Hindlimb muscle (tissue), 1 donor: ENCODE data around the gene MLST8. TPM values are rescaled to one million over a fixed set of nuclear protein-coding genes. Genes with fewer than 3 reads are reported as not detected.
"Not testable (repeated sequence)": the region's sequence is repeated elsewhere in the genome, so short reads cannot be mapped to it uniquely, and the experiment has no call there.

Experiments used
- DNase-seq: peaks from one replicate; pipeline ENCODE4 v3.0.0-alpha.2; 2013
- polyA plus RNA-seq: library from polyadenylated mRNA; unstranded; fragments of 120-200 nt; gene quantifications from one replicate; pipeline ENCODE4 v1.2.1, GENCODE V29; 2013; ENCODE audit not compliant: insufficient read length

Gene MLST8
- polyA plus RNA-seq, 1 donor, result 41.0 TPM

DNA sequence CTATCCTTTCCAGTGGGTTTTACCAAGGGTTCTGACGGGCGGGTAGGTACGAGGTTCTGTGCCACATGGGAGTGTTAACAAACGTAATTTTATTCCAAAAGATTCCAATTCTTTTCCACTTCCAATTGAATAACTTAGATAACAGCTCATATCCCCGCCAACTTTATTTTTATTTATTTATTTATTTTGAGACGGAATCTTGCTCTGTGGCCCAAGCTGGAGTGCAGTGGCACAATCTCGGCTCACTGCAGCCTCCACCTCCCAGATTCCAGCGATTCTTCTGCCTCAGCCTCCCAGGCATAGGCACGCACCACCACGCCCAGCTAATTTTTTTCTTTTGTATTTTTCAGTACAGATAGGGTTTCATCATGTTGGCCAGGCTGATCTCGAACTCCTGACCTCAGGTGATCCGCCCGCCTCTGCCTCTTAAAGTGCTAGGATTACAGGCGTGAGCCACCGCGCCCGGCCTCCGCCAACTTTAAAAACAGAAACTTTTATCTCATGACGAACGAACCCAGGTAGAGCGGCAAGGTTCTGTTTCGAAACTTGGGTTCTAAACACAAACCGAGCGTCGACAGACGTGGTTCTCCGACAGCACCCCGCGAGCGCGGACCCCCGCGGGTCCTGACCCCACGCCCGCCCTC lies 45.5 kb downstream of the MLST8 start:
- DNase-seq, result no peak

DNA sequence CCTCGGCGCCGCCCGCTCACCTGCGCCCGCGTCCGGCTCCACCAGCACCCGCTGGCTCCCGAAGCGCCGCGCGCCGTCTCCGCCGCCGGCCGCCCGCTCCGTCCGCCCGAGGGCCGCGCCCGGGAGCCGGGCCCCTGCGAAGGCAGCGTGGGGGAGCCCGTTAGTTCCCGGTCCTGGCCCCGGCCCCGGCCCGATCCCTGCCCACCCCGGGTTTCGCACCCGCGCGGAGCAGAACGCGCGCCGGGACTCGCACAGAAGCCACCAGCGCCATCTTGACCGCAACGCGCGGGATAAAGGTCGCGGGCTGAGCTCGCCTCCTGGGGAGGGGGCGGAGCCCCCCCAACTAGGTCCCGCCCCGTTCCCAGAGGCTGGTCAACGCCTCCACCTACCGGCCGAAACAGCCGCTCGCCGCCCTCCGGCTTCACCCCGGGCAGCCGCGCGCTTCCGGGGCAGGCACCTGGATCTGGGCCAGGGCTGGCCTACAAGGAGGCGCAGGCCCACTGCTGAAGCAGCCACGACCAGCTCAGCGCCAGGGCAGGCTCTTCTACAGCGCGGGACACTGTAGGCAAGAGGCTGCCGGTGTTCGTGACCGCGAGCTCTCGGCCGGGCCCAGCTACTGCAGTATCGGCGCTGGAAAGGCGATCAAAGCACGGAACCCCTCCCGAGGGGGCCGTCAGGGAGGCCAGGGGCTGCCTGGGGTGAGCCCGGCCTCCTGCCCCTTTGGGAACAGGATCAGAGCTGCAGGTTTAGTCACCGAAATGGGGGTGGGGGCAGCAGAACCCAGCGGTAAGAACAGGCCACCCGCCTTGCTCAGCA lies 46.2 kb downstream of the MLST8 start, which contains the start of gene ECI1:
Gene ECI1 (minus strand): TSS at position 292 of the 816 bp plus-strand sequence. CDS start 21 bp downstream, at position 271.
- DNase-seq, result peak; percentile 93

DNA sequence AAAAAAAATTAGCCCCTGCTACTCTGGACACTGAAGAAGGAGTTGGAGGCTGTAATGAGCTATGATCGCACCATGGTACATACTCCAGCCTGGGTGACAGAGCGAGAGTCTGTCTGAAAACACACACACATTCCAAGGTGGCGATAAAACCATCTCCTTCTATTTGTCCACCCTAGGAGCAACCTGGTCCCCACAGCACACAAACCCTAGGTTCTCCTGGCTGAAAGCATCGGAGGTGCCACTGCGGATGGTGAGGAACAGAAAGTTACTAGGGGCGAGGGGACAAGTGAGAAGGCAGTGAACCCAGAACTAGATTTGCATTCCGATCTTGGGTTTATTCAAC lies 47.5 kb downstream of the MLST8 start:
- DNase-seq, result no peak

DNA sequence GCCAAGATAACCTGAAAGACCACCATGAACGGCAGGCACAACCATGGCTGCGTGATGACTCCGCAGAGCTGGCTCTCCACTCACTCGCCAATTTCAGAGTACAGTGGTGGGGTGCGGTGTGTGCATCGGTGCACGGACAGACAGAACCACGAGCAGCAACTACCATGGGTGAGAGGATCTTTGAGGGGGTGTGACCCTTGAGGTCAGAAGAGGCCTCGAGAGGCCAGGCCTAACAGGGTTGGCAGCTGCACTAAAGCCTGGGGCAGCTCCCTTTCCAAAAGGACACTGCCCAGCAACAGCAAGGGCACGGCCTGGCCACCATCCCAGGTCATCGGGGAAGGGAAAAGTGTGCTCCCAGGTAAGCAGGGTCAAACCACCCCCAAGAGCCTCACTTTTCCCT lies 48.0 kb downstream of the MLST8 start:
- DNase-seq, result no peak

DNA sequence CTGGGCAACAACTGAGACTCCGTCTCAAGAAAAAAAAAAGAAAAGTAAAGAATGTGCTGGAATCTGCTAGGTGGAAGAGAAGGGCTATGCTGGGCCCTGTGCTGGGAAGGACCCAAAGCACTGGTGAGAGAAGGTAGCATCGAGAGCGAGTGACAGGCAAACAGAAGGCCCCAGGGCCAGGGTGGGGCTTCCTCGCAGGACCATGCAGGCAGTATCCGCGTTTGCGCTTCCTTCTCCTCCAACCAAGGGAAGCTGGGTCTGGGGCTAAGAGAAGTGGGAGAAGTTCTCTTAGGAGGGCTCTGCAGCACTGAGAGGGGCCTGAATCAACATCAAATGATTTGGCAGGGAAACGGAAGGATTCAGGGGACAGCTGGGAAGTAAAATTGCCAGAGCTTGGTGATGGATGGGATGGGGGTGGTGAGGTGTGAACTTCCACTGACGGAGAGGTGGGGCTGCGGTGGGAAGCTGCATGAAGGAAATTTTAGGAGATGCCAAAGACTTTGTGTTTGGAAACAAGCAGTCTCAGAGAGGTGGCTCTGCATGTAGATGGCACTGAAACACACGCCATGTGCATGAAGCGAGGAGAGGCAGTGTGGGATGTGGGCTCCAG lies 51.4 kb downstream of the MLST8 start:
- no peak for DNase-seq

DNA sequence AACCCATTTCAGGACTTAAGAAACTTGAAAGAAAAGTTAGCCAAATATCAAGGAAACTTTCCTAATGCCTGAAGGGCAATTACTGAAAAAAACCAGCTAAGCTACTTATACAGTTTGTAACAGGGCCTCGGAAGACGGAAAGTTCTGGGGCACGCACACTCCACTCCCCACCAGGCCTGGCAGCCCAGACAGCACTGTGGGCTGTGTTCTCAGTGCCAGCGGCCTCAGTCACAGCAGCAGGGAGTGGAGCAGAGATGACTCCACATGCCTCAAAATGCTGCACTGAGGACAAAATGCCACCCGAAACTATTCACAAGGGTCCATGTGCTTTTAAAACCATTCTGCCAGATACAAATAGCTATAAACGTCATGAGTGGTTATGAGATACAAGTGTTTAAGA lies 52.5 kb downstream of the MLST8 start:
- no peak for DNase-seq

DNA sequence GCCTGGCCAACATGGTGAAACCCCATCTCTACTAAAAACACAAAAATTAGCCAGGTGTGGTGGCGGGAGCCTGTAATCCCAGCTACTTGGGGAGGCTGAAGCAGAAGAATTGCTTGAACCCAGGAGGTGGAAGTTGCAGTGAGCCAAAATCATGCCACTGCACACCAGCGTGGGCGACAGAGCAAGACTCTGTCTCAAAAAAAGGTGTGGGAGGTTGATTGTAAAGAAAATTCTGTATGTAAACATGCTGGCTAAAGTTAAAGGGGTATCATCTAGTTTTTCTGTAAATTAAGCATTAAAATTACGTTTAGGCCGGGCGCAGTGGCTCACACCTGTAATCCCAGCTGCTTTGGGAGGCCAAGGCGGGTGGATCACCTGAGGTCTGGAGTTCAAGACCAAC lies 53.3 kb downstream of the MLST8 start:
- DNase-seq, result not testable (repeated sequence)

Other genes starting within 250 kb of the MLST8 start
- 145 TPM for gene NDUFB10, start 245.9 kb upstream of the MLST8 start, polyA plus RNA-seq
- gene RPS2, start 240.6 kb upstream of the MLST8 start, polyA plus RNA-seq, result 3,719 TPM
- not detected for gene RNF151, start 238.6 kb upstream of the MLST8 start, polyA plus RNA-seq
- gene TBL3, start 233.4 kb upstream of the MLST8 start, polyA plus RNA-seq, result 34.3 TPM
- gene NOXO1, start 224.0 kb upstream of the MLST8 start, polyA plus RNA-seq, result 1.3 TPM
- gene GFER, start 221.3 kb upstream of the MLST8 start, polyA plus RNA-seq, result 20.2 TPM
- 2.1 TPM for gene SYNGR3, start 215.5 kb upstream of the MLST8 start, polyA plus RNA-seq
- gene ZNF598, start 195.6 kb upstream of the MLST8 start, polyA plus RNA-seq, result 32.1 TPM
- gene NPW, start 185.7 kb upstream of the MLST8 start, polyA plus RNA-seq, result 0.72 TPM
- 47.8 TPM for gene NHERF2, start 178.6 kb upstream of the MLST8 start, polyA plus RNA-seq
- 13.5 TPM for gene NTHL1, start 157.6 kb upstream of the MLST8 start, polyA plus RNA-seq
- gene TSC2, start 157.5 kb upstream of the MLST8 start, polyA plus RNA-seq, result 92.4 TPM
- gene PKD1, start 69.6 kb upstream of the MLST8 start, polyA plus RNA-seq, result 181 TPM
- gene RAB26, start 56.8 kb upstream of the MLST8 start, polyA plus RNA-seq, result 0.92 TPM
- 46.7 TPM for gene TRAF7, start 49.7 kb upstream of the MLST8 start, polyA plus RNA-seq
- gene CASKIN1, start 8.8 kb upstream of the MLST8 start, polyA plus RNA-seq, result 3.1 TPM
- 7.8 TPM for gene BRICD5, start 5.4 kb downstream of the MLST8 start, polyA plus RNA-seq
- 15.7 TPM for gene PGP, start 9.4 kb downstream of the MLST8 start, polyA plus RNA-seq
- 16.4 TPM for gene E4F1, start 18.1 kb downstream of the MLST8 start, polyA plus RNA-seq
- gene DNASE1L2, start 31.0 kb downstream of the MLST8 start, polyA plus RNA-seq, result 1.1 TPM
- 65.3 TPM for gene ECI1, start 46.1 kb downstream of the MLST8 start, polyA plus RNA-seq
- gene RNPS1, start 62.7 kb downstream of the MLST8 start, polyA plus RNA-seq, result 183 TPM
- 18.4 TPM for gene ABCA3, start 135.3 kb downstream of the MLST8 start, polyA plus RNA-seq
- gene CCNF, start 224.0 kb downstream of the MLST8 start, polyA plus RNA-seq, result 7.0 TPM